ENCODE measurements around the gene NEURL1B.
"Not testable (repeated sequence)": the region's sequence is repeated elsewhere in the genome, so short reads cannot be mapped to it uniquely, and the experiment has no call there.

Gene NEURL1B

GRCh38 chr5:172601576-172601975 is 39.5 kb upstream of the NEURL1B start:
- CTCF ChIA-PET, H3K9me3 Mint-ChIP-seq, DNase-seq, H3K4me1 Mint-ChIP-seq, H3K4me3 Mint-ChIP-seq, H3K36me3 Mint-ChIP-seq, H3K27ac Mint-ChIP-seq: not testable (repeated sequence)
- peaks cover 12% of the 10 kb centered on the region for H3K27me3 Mint-ChIP-seq

- H3K36me3 Mint-ChIP-seq = no peaks in the 10 kb centered on the region
- H3K9me3 Mint-ChIP-seq = no peaks in the 10 kb centered on the region
Observed at GRCh38 chr5:172602783-172603231, 38.3 kb upstream of the NEURL1B start.

GRCh38 chr5:172603251-172603806 is 37.7 kb upstream of the NEURL1B start:
- H3K4me1 Mint-ChIP-seq = no peaks in the 10 kb centered on the region

More at GRCh38 chr5:172602783-172603231, 38.3 kb upstream of the NEURL1B start:
- Mint-ChIP-seq H3K4me3 (no peak overlapping the region), H3K27me3 (peaks cover 12% of the 10 kb centered on the region), H3K4me1 (no peaks in the 10 kb centered on the region), H3K27ac (no peak overlapping the region)
- CTCF ChIA-PET = no interaction called here
- no peak for DNase-seq

GRCh38 chr5:172605466-172605865 is 35.6 kb upstream of the NEURL1B start:
- Mint-ChIP-seq H3K27me3 (peaks cover 12% of the 10 kb centered on the region), H3K36me3 (no peaks in the 10 kb centered on the region), H3K4me3 (no peak overlapping the region), H3K4me1 (no peaks in the 10 kb centered on the region), H3K27ac (no peak overlapping the region), H3K9me3 (no peaks in the 10 kb centered on the region)
- no peak for DNase-seq
- CTCF ChIA-PET = no interaction called here

More at GRCh38 chr5:172603251-172603806, 37.7 kb upstream of the NEURL1B start:
- Mint-ChIP-seq H3K9me3 (no peaks in the 10 kb centered on the region), H3K36me3 (no peaks in the 10 kb centered on the region), H3K4me3 (no peak overlapping the region), H3K27me3 (peaks cover 12% of the 10 kb centered on the region), H3K27ac (no peak overlapping the region)
- no peak for DNase-seq
- CTCF ChIA-PET = no interaction called here

- H3K27me3 Mint-ChIP-seq = peaks cover 12% of the 10 kb centered on the region
- no peaks in the 10 kb centered on the region for H3K9me3 Mint-ChIP-seq
- CTCF ChIA-PET = no interaction called here
- H3K27ac Mint-ChIP-seq = no peak overlapping the region
- H3K4me3 Mint-ChIP-seq = no peak overlapping the region
- no peak for DNase-seq
- no peaks in the 10 kb centered on the region for H3K4me1 Mint-ChIP-seq
- H3K36me3 Mint-ChIP-seq = no peaks in the 10 kb centered on the region
Observed at GRCh38 chr5:172606156-172606785, 34.8 kb upstream of the NEURL1B start.

- H3K4me1 Mint-ChIP-seq = no peaks in the 10 kb centered on the region
- DNase-seq = no peak
- H3K27ac Mint-ChIP-seq = no peak overlapping the region
- H3K4me3 Mint-ChIP-seq = no peak overlapping the region
- no peaks in the 10 kb centered on the region for H3K36me3 Mint-ChIP-seq
- peaks cover 10% of the 10 kb centered on the region for H3K27me3 Mint-ChIP-seq
- no peaks in the 10 kb centered on the region for H3K9me3 Mint-ChIP-seq
- CTCF ChIA-PET = interaction anchor here (0.7 kb wide), 1 partner anchor 147 kb away, joined by 3 read pairs; no protein-coding TSS in a partner anchor
Observed at GRCh38 chr5:172607213-172607793, 33.8 kb upstream of the NEURL1B start.

- CTCF ChIA-PET = no interaction called here
- H3K27me3 Mint-ChIP-seq = peaks cover 11% of the 10 kb centered on the region
- DNase-seq = no peak
- H3K4me3 Mint-ChIP-seq = no peak overlapping the region
- H3K27ac Mint-ChIP-seq = no peak overlapping the region
- H3K36me3 Mint-ChIP-seq = no peaks in the 10 kb centered on the region
- H3K4me1 Mint-ChIP-seq = no peaks in the 10 kb centered on the region
- H3K9me3 Mint-ChIP-seq = no peaks in the 10 kb centered on the region
Observed at GRCh38 chr5:172608773-172609172, 32.3 kb upstream of the NEURL1B start.

GRCh38 chr5:172610643-172611042 is 30.4 kb upstream of the NEURL1B start:
- Mint-ChIP-seq H3K36me3 (no peaks in the 10 kb centered on the region), H3K4me3 (no peak overlapping the region), H3K4me1 (no peaks in the 10 kb centered on the region), H3K27ac (no peak overlapping the region), H3K27me3 (peaks cover 11% of the 10 kb centered on the region), H3K9me3 (no peaks in the 10 kb centered on the region)
- DNase-seq = no peak
- CTCF ChIA-PET = no interaction called here

GRCh38 chr5:172611913-172612312 is 29.1 kb upstream of the NEURL1B start:
- CTCF ChIA-PET = no interaction called here
- Mint-ChIP-seq H3K27me3 (peaks cover 6% of the 10 kb centered on the region), H3K9me3 (no peaks in the 10 kb centered on the region), H3K27ac (no peak overlapping the region), H3K4me1 (no peaks in the 10 kb centered on the region), H3K4me3 (no peak overlapping the region), H3K36me3 (no peaks in the 10 kb centered on the region)
- no peak for DNase-seq

GRCh38 chr5:172612771-172613170 is 28.3 kb upstream of the NEURL1B start:
- H3K27me3 Mint-ChIP-seq = peaks cover 6% of the 10 kb centered on the region
- no peaks in the 10 kb centered on the region for H3K4me1 Mint-ChIP-seq
- CTCF ChIA-PET = no interaction called here
- DNase-seq = no peak
- H3K9me3 Mint-ChIP-seq = no peaks in the 10 kb centered on the region
- no peak overlapping the region for H3K4me3 Mint-ChIP-seq
- no peak overlapping the region for H3K27ac Mint-ChIP-seq
- no peaks in the 10 kb centered on the region for H3K36me3 Mint-ChIP-seq

GRCh38 chr5:172616136-172616535 is 24.9 kb upstream of the NEURL1B start:
- Mint-ChIP-seq H3K36me3 (no peaks in the 10 kb centered on the region), H3K4me3 (no peak overlapping the region), H3K27me3 (peaks cover 6% of the 10 kb centered on the region), H3K27ac (no peak overlapping the region), H3K9me3 (no peaks in the 10 kb centered on the region), H3K4me1 (no peaks in the 10 kb centered on the region)
- CTCF ChIA-PET = interaction anchor here (0.6 kb wide), 1 partner anchor 43 kb away, joined by 3 read pairs; no protein-coding TSS in a partner anchor
- no peak for DNase-seq

- CTCF ChIA-PET = no interaction called here
- DNase-seq = no peak
- no peak overlapping the region for H3K27ac Mint-ChIP-seq
- peaks cover 6% of the 10 kb centered on the region for H3K27me3 Mint-ChIP-seq
- H3K4me1 Mint-ChIP-seq = no peaks in the 10 kb centered on the region
- H3K36me3 Mint-ChIP-seq = no peaks in the 10 kb centered on the region
- H3K9me3 Mint-ChIP-seq = no peaks in the 10 kb centered on the region
- H3K4me3 Mint-ChIP-seq = no peak overlapping the region
Observed at GRCh38 chr5:172616730-172617129, 24.3 kb upstream of the NEURL1B start.

GRCh38 chr5:172617817-172618216 is 23.2 kb upstream of the NEURL1B start:
- Mint-ChIP-seq H3K4me3 (no peak overlapping the region), H3K9me3 (no peaks in the 10 kb centered on the region), H3K27ac (no peak overlapping the region), H3K27me3 (peaks cover under 1% of the 10 kb centered on the region), H3K36me3 (no peaks in the 10 kb centered on the region), H3K4me1 (no peaks in the 10 kb centered on the region)
- no peak for DNase-seq
- CTCF ChIA-PET = no interaction called here

- Mint-ChIP-seq H3K36me3 (no peaks in the 10 kb centered on the region), H3K27me3 (no peaks in the 10 kb centered on the region), H3K4me1 (no peaks in the 10 kb centered on the region), H3K27ac (no peak overlapping the region), H3K4me3 (no peak overlapping the region), H3K9me3 (no peaks in the 10 kb centered on the region)
- DNase-seq = no peak
- CTCF ChIA-PET = no interaction called here
Observed at GRCh38 chr5:172618574-172619365, 22.3 kb upstream of the NEURL1B start.
